H1 (cell line): Measurements from ENCODE around the gene UBQLN4. TPM values are rescaled to one million over a fixed set of nuclear protein-coding genes. Genes with fewer than 3 reads are reported as not detected.

Source experiments
- CTCF ChIA-PET: fragments of 300-600 bp; sonication (Branson Sonifier 250); formaldehyde crosslinking; loops from one replicate; lab custom pipeline; 2021; ENCODE audit not compliant: partially characterized antibody; lab: Charles Lee
- POLR2A ChIA-PET: fragments of 300-600 bp; sonication (Branson Sonifier 250); formaldehyde crosslinking; loops from one replicate; lab custom pipeline; 2021; ENCODE audit warnings: inconsistent platforms; ENCODE audit not compliant: partially characterized antibody; lab: Charles Lee
- DNase-seq, 2 experiments: peaks; one replicate each; pipeline versions ENCODE4 v3.0.0 to v3.0.0-alpha.2; 2010 to 2022; ENCODE audit warnings: low spot score in 2 of 2, low read depth in 1 of 2, mixed read lengths in 1 of 2
- FAIRE-seq: peaks from 2 replicates; lab custom pipeline; 2011; peaks lifted over from hg19 to GRCh38; lab: Jason Lieb, UNC
- H2AFZ ChIP-seq: 2 replicates; pipeline ENCODE4 v1.8.1; 2012; ENCODE audit warnings: low read length, inconsistent platforms
- H2AK5ac ChIP-seq: 2 replicates; pipeline ENCODE4 v1.6.1; 2013; ENCODE audit warnings: low read depth, low read length
- H2BK120ac ChIP-seq: replicated peaks from 2 replicates; pipeline ENCODE3; 2013; ENCODE audit warnings: low read depth, low read length, inconsistent platforms
- H2BK12ac ChIP-seq: 2 replicates; pipeline ENCODE4 v1.6.1; 2013; ENCODE audit warnings: low read depth, low read length
- H2BK15ac ChIP-seq: 2 replicates; pipeline ENCODE4 v1.6.1; 2013; ENCODE audit warnings: low read length
- H2BK20ac ChIP-seq: 2 replicates; pipeline ENCODE4 v1.6.1; 2013; ENCODE audit warnings: low read length
- H2BK5ac ChIP-seq: 2 replicates; pipeline ENCODE4 v1.6.1; 2013; ENCODE audit warnings: low read depth, low read length
- H3K14ac ChIP-seq: 2 replicates; pipeline ENCODE4 v1.6.1; 2013; ENCODE audit warnings: inconsistent platforms; ENCODE audit not compliant: insufficient read length
- H3K18ac ChIP-seq: 2 replicates; pipeline ENCODE4 v1.6.1; 2013; ENCODE audit warnings: low read length; ENCODE audit errors: extremely low read depth
- H3K23ac ChIP-seq: 2 replicates; pipeline ENCODE4 v1.6.1; 2013; ENCODE audit warnings: inconsistent platforms; ENCODE audit not compliant: insufficient read length
- H3K23me2 ChIP-seq: 2 replicates; pipeline ENCODE4 v1.6.1; 2013; ENCODE audit warnings: low read depth, low read length
- H3K27ac ChIP-seq: 2 replicates; pipeline ENCODE4 v1.6.1; 2011; ENCODE audit warnings: low read depth, low read length, inconsistent platforms
- H3K27me3 ChIP-seq, 4 experiments: replicated peaks in 1 of 4; 1 replicate in 1 of 4; 2 replicates in 3 of 4; pipeline versions ENCODE4 v1.6.1 to v1.8.1; 2011 to 2013; ENCODE audit warnings: low read length in 3 of 4, mild to moderate bottlenecking in 3 of 4, inconsistent platforms in 2 of 4, mixed read lengths in 2 of 4, moderate library complexity in 1 of 4; ENCODE audit not compliant: control insufficient read depth in 3 of 4, insufficient read depth in 3 of 4; ENCODE audit errors: extremely low read depth in 1 of 4
- H3K36me3 ChIP-seq, 4 experiments: 2 replicates each; pipeline versions ENCODE4 v1.6.1 to v1.8.1; 2011 to 2013; ENCODE audit warnings: mild to moderate bottlenecking in 4 of 4, low read length in 3 of 4, moderate library complexity in 2 of 4, control low read depth in 1 of 4, inconsistent platforms in 1 of 4; ENCODE audit not compliant: insufficient read depth in 4 of 4, control insufficient read depth in 2 of 4
- H3K4ac ChIP-seq: replicated peaks from 2 replicates; pipeline ENCODE3; 2013; ENCODE audit warnings: low read length, low read depth, mixed read lengths, inconsistent platforms; ENCODE audit not compliant: insufficient read length
- H3K4me1 ChIP-seq, 4 experiments: replicated peaks in 1 of 4; 1 replicate in 1 of 4; 2 replicates in 3 of 4; pipeline versions ENCODE4 v1.6.1 to v1.8.1; 2011 to 2013; ENCODE audit warnings: low read length in 3 of 4, inconsistent platforms in 2 of 4, mixed read lengths in 1 of 4; ENCODE audit not compliant: insufficient read depth in 4 of 4, control insufficient read depth in 3 of 4
- H3K4me2 ChIP-seq, 2 experiments: 2 replicates each; pipeline versions ENCODE4 v1.6.1 to v1.8.1; 2011 to 2013; ENCODE audit warnings: low read depth in 2 of 2, low read length in 2 of 2, control low read depth in 1 of 2, inconsistent platforms in 1 of 2, mild to moderate bottlenecking in 1 of 2; ENCODE audit not compliant: insufficient read depth in 1 of 2
- H3K4me3 ChIP-seq, 4 experiments: fragments of 200-600, 300-600 bp in 1 of 4; sonication (generic), shearing (Covaris generic), sonication (Bioruptor Twin) in 1 of 4; 2 replicates each; pipeline versions ENCODE4 v1.5.1 to v1.8.1; 2011 to 2016; ENCODE audit warnings: low read length in 4 of 4, low read depth in 3 of 4, control low read depth in 2 of 4, inconsistent platforms in 2 of 4, mild to moderate bottlenecking in 2 of 4, mixed read lengths in 1 of 4, moderate library complexity in 1 of 4; ENCODE audit not compliant: insufficient read depth in 2 of 4; ENCODE audit errors: extremely low read depth in 1 of 4
- H3K56ac ChIP-seq: replicated peaks from 2 replicates; pipeline ENCODE3; 2013; ENCODE audit warnings: low read depth, mild to moderate bottlenecking, mixed read lengths, low read length, inconsistent platforms; ENCODE audit not compliant: insufficient read length
- H3K79me1 ChIP-seq: 2 replicates; pipeline ENCODE4 v1.6.1; 2013; ENCODE audit warnings: low read depth, low read length, control low read depth
- H3K79me2 ChIP-seq, 2 experiments: 2 replicates each; pipeline versions ENCODE4 v1.6.1 to v1.8.1; 2012 to 2013; ENCODE audit warnings: low read length in 2 of 2, mild to moderate bottlenecking in 2 of 2, inconsistent platforms in 1 of 2; ENCODE audit not compliant: insufficient read depth in 2 of 2, control insufficient read depth in 1 of 2
- H3K9ac ChIP-seq, 4 experiments: replicated peaks in 1 of 4; 1 replicate in 1 of 4; 2 replicates in 3 of 4; pipeline versions ENCODE4 v1.6.1 to v1.8.1; 2011 to 2013; ENCODE audit warnings: low read depth in 3 of 4, low read length in 3 of 4, control low read depth in 2 of 4, mild to moderate bottlenecking in 2 of 4, moderate library complexity in 2 of 4, inconsistent platforms in 1 of 4; ENCODE audit errors: extremely low read depth in 1 of 4
- H3K9me3 ChIP-seq, 2 experiments: 2 replicates each; pipeline versions ENCODE4 v1.6.1 to v1.8.1; 2012 to 2013; ENCODE audit warnings: mild to moderate bottlenecking in 2 of 2, moderate library complexity in 2 of 2, control low read depth in 1 of 2, inconsistent platforms in 1 of 2, low read depth in 1 of 2, low read length in 1 of 2, mixed read lengths in 1 of 2; ENCODE audit not compliant: insufficient read depth in 2 of 2
- H4K20me1 ChIP-seq, 2 experiments: replicated peaks in 1 of 2; 2 replicates each; pipeline versions ENCODE3 to v1.8.1; 2011 to 2013; ENCODE audit warnings: inconsistent platforms in 2 of 2, low read length in 2 of 2, mild to moderate bottlenecking in 1 of 2; ENCODE audit not compliant: insufficient read depth in 2 of 2, control insufficient read depth in 1 of 2
- H4K5ac ChIP-seq: 2 replicates; pipeline ENCODE4 v1.6.1; 2013; ENCODE audit warnings: low read length, low read depth, mixed read lengths, inconsistent platforms; ENCODE audit not compliant: insufficient read length
- H4K8ac ChIP-seq: 2 replicates; pipeline ENCODE4 v1.8.0; 2013; ENCODE audit warnings: mild to moderate bottlenecking, moderate library complexity, low read length, inconsistent platforms; ENCODE audit not compliant: insufficient read depth; ENCODE audit errors: extremely low read depth
- H4K91ac ChIP-seq: replicated peaks from 2 replicates; pipeline ENCODE3; 2013; ENCODE audit warnings: low read length, mixed read lengths, inconsistent platforms; ENCODE audit not compliant: insufficient read length
- FOSL1 ChIP-seq: IDR thresholded peaks from 2 replicates; pipeline ENCODE4 v1.6.1; 2011; ENCODE audit warnings: mild to moderate bottlenecking, low read depth, low read length, moderate library complexity; ENCODE audit not compliant: insufficient read depth
- JUN ChIP-seq: IDR thresholded peaks from 2 replicates; pipeline ENCODE4 v1.6.1; 2011; ENCODE audit warnings: low read depth, mild to moderate bottlenecking, improper control_type of control experiment, low read length
- NRF1 ChIP-seq: IDR thresholded peaks from 2 replicates; pipeline ENCODE4 v1.6.1; 2011; ENCODE audit warnings: mild to moderate bottlenecking, low read depth, low read length, improper control_type of control experiment
- POLR2A ChIP-seq, 2 experiments: IDR thresholded peaks; 1 replicate in 1 of 2; 2 replicates in 1 of 2; pipeline ENCODE4 v1.6.1; 2011; ENCODE audit warnings: low read depth in 2 of 2, low read length in 2 of 2, mild to moderate bottlenecking in 2 of 2; ENCODE audit errors: control extremely low read depth in 1 of 2
- RFX5 ChIP-seq: IDR thresholded peaks from 2 replicates; pipeline ENCODE4 v1.6.1; 2011; ENCODE audit warnings: low read depth, low read length, improper control_type of control experiment, borderline replicate concordance
- RNF2 ChIP-seq: fragments of 200-900, 300-1000 bp; sonication (generic); IDR thresholded peaks from 2 replicates; pipeline ENCODE4 v1.7.1; 2016; ENCODE audit warnings: borderline replicate concordance, low read depth, mild to moderate bottlenecking, antibody characterized with exemption, low read length; ENCODE audit not compliant: poor library complexity, severe bottlenecking; ENCODE audit errors: missing control alignments
- SIN3A ChIP-seq, 2 experiments: IDR thresholded peaks in 1 of 2; conservative IDR thresholded peaks in 1 of 2; 2 replicates each; pipeline ENCODE4 v1.6.1; 2011 to 2012; ENCODE audit warnings: low read length in 2 of 2, improper control_type of control experiment in 1 of 2, low read depth in 1 of 2, mild to moderate bottlenecking in 1 of 2
- WGBS, 2 experiments: shearing (Covaris generic) in 1 of 2; methylation state at CpG; one replicate each; pipeline versions ENCODE4 v1.1.6 to v1.1.7; 2013 to 2015; ENCODE audit warnings: low lambda C conversion rate in 2 of 2, mixed read lengths in 2 of 2, inconsistent platforms in 1 of 2, low coverage in 1 of 2, missing lambda C conversion rate in 1 of 2; ENCODE audit not compliant: insufficient replicate concordance in 2 of 2, insufficient coverage in 1 of 2, insufficient read length in 1 of 2; ENCODE audit errors: extremely low coverage in 1 of 2, missing lambda C conversion rate in 1 of 2; 5-methylcytosine and 5-hydroxymethylcytosine counted together
- polyA plus RNA-seq, 7 experiments: library from polyadenylated mRNA; depleted of rRNA in 3 of 7; stranded (reverse) in 5 of 7; unstranded in 2 of 7; fragments of >200 nt in 5 of 7; fragments of 200-250 nt in 2 of 7; gene quantifications; 1 replicate in 5 of 7; 2 replicates in 1 of 7; 4 replicates in 1 of 7; pipeline versions ENCODE4 v1.2.1 to v1.2.3, GENCODE V29; 2011 to 2013; ENCODE audit warnings: missing spikeins in 2 of 7, mixed read lengths in 2 of 7
- total RNA-seq: library from RNA; stranded (reverse); fragmentation: NEBNext Ultra II Directional; extraction: Animal tissue kit (Norgen Biotek cat#: 25700); gene quantifications from 2 replicates; pipeline ENCODE4 v1.2.1, GENCODE V29; 2021

Gene UBQLN4
- total and polyA plus RNA-seq, 2 of the 8 experiments (the other 6 are each of a cell fraction or from before 2014, with no cell fraction given), result 37.7 to 52.0 TPM

- ChIA-PET CTCF (interaction anchor here (0.5 to 10.0 kb wide), 59 partner anchors 7 to 1407 kb away, joined by 3 to 139 read pairs (median 5); partner anchors contain the start of genes ARHGEF2, KHDC4, LAMTOR2 and SSR2), POLR2A (interaction anchor here (0.6 to 7.3 kb wide), 15 partner anchors 7 to 162 kb away, joined by 3 to 37 read pairs (median 4); partner anchors contain the start of genes LAMTOR2, SSR2 and UBQLN4)
- Histone ChIP-seq H2BK120ac (no peak overlapping the region), H4K91ac (no peak overlapping the region), H3K79me2 (peaks cover 0 to 4% of the 10 kb centered on the region in 2 experiments; a peak in 1 of 4 replicates), H2AFZ (no peak overlapping the region), H2AK5ac (no peak overlapping the region), H3K79me1 (no peaks in the 10 kb centered on the region), H4K5ac (no peak overlapping the region), H3K18ac (no peak overlapping the region), H2BK5ac (no peak overlapping the region), H3K56ac (no peak overlapping the region), H3K4me2 (no peak overlapping the region), H3K4me3 (no peak overlapping the region), H3K27me3 (no peaks in the 10 kb centered on the region), H3K27ac (no peak overlapping the region), H3K4ac (no peak overlapping the region), H3K36me3 (0 out of 8 replicates have a peak, but pooled peaks cover 0 to 2% (median 0%) of the 10 kb centered on the region in 4 experiments), H3K4me1 (peaks cover 0 to 22% (median 13%) of the 10 kb centered on the region in 4 experiments; a peak in 6 of 7 replicates), H3K14ac (no peak overlapping the region), H3K23me2 (peaks cover 6% of the 10 kb centered on the region), H4K20me1 (peaks cover 3 to 12% of the 10 kb centered on the region in 2 experiments), H3K23ac (no peak overlapping the region), H3K9me3 (no peaks in the 10 kb centered on the region), H4K8ac (no peak overlapping the region), H2BK20ac (no peak overlapping the region), H2BK15ac (no peak overlapping the region), H2BK12ac (no peak overlapping the region; the same call in 1 of the 2 replicates), H3K9ac (no peak overlapping the region)
- no peak for FAIRE-seq
- 85% methylated on average over 16 of the region's 16 CpGs; no CpG with 5 or more reads in 1 of the 2 experiments for WGBS, 2 experiments
- DNase-seq, result no peak
- TF ChIP-seq JUN (no peak), NRF1 (no peak), RFX5 (no peak), SIN3A (conservative IDR thresholded peaks at IDR 0.05 in 1 of 2, IDR thresholded peaks at IDR 0.05 in 1 of 2; ENCODE audit: low read depth in 1 of 2, low read length in 2 of 2) (no peak), POLR2A (IDR thresholded peaks at IDR 0.05; ENCODE audit: control extremely low read depth in 1 of 2, low read depth in 2 of 2, low read length in 2 of 2) (no peak), RNF2 (no peak), FOSL1 (no peak)
Observed at GRCh38 chr1:156065871-156066270, 12.3 kb upstream of the UBQLN4 start.
